Retinal pigment epithelial cell (primary cell): ENCODE results near the gene IGIP.
A peak's percentile ranks its signal among the peaks of the same experiment; 100 is the strongest.

Experiments used
- DNase-seq: peaks from one replicate; pipeline ENCODE4 v3.0.0-alpha.2; 2010; ENCODE audit warnings: low read depth
- H3K4me3 ChIP-seq: 2 replicates; pipeline ENCODE4 v1.5.1; 2011; ENCODE audit warnings: mild to moderate bottlenecking, low read length, control low read depth, moderate library complexity
- CTCF ChIP-seq: conservative IDR thresholded peaks from 2 replicates; pipeline ENCODE4 v1.5.1; 2011; ENCODE audit warnings: low read depth, low read length, control low read depth, inconsistent platforms

The IGIP gene

GRCh38 chr5:140111011-140111858, 14.5 kb upstream of the IGIP start:
- DNase-seq: no peak
- no peak for TF ChIP-seq CTCF
- no peak overlapping the region for H3K4me3 ChIP-seq

- DNase-seq: no peak
These were observed 13.7 kb upstream of the IGIP start for GRCh38 chr5:140111859-140112551.

GRCh38 chr5:140112685-140113179, 13.0 kb upstream of the IGIP start:
- TF ChIP-seq CTCF: no peak
- H3K4me3 ChIP-seq: peak overlapping the region; percentile 70
- no peak for DNase-seq

More at GRCh38 chr5:140111859-140112551, 13.7 kb upstream of the IGIP start:
- no peak overlapping the region for H3K4me3 ChIP-seq
- no peak for TF ChIP-seq CTCF

- TF ChIP-seq CTCF: no peak
- H3K4me3 ChIP-seq: peak overlapping the region; percentile 70
- no peak for DNase-seq
These were observed 12.5 kb upstream of the IGIP start for GRCh38 chr5:140113180-140113698.

GRCh38 chr5:140113699-140114263, 12.0 kb upstream of the IGIP start, which contains the start of gene PURA:
PURA (plus strand) TSS chr5:140114109; CDS start chr5:140114182, 73 bp downstream.
- TF ChIP-seq CTCF: no peak
- H3K4me3 ChIP-seq: peak within 1 kb of the TSS; percentile 70
- peak; percentile 72 for DNase-seq

- no peak for DNase-seq
- TF ChIP-seq CTCF: no peak
These were observed 11.2 kb upstream of the IGIP start for GRCh38 chr5:140114341-140115185.

More at GRCh38 chr5:140114341-140115185, 11.2 kb upstream of the IGIP start:
- H3K4me3 ChIP-seq: peak overlapping the region; percentile 70
